Measurements from ENCODE around the gene ASL.

DNA sequence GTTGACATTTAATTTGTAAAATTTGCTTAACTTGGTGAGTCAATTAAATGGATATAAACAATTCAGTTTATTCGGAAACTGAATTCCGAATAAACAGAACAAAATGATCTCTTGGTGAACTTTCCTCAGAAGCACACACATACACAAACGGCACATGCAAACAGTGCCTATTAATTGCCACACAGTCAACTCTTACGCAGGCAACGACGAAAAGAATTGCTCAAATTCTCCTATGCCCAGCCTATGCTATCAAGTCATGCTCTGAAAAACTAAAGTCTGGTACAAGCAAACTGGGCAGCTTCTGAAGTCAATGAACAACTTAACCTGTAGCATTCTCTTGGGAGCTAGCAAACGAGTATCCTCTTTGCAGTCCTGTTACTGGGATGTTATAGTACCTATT, 38.8 kb upstream of the ASL start:
- TF ChIP-seq POLR2A (IDR thresholded peaks at IDR 0.05; ENCODE audit: low read depth, low read length) (no peak), POLR2AphosphoS5 (IDR thresholded peaks at IDR 0.05; ENCODE audit: low read depth, low read length) (no peak), SPI1 (IDR thresholded peaks at IDR 0.05; ENCODE audit: low read depth, low read length) (no peak), TAF1 (IDR thresholded peaks at IDR 0.05; ENCODE audit: low read depth, low read length) (no peak), POU2F2 (IDR thresholded peaks at IDR 0.05; ENCODE audit: low read depth, low read length) (no peak)

Measured in GM12891 (cell line).